D721Med (cell line): Measurements from ENCODE around the gene IBTK.
"Not testable (repeated sequence)": the region's sequence is repeated elsewhere in the genome, so short reads cannot be mapped to it uniquely, and the experiment has no call there.

Experiments
- DNase-seq: peaks from one replicate; pipeline ENCODE4 v3.0.0; 2011; ENCODE audit warnings: low spot score; ENCODE audit not compliant: insufficient read length
- FAIRE-seq: peaks from 2 replicates; lab custom pipeline; 2011; peaks lifted over from hg19 to GRCh38; lab: Jason Lieb, UNC
- TF ChIP-seq, protein P1 (sequence below): IDR thresholded peaks from 2 replicates; pipeline ENCODE4 v1.5.1; 2012; ENCODE audit warnings: mild to moderate bottlenecking, control low read depth; ENCODE audit not compliant: insufficient read depth; ENCODE audit errors: missing control alignments

The IBTK gene

DNA sequence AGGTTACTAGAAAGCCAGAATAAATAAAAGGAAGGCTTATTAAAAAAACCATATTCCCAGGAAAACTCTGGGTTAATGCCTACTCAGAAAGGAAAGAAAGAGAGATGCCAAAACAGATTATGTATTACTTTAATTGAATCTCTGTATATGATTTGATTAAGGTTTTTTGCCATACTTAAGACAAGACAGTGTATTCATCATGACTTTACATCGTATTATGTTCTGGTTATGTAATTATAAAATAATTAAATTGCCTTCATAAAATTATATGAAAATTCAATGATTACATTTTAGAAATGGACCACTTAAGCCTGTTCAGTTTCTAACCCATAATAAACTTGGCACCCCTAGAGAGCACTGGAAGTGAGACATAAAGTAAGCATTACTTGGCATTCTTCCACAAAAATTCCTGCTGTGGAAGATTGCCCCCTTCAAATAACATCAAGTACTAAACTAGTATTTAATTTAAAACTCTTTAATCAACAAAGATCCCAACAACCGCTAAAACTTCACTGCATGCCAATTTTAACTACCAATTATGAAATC, 20.8 kb upstream of the IBTK start:
- TF ChIP-seq, protein P1, sequence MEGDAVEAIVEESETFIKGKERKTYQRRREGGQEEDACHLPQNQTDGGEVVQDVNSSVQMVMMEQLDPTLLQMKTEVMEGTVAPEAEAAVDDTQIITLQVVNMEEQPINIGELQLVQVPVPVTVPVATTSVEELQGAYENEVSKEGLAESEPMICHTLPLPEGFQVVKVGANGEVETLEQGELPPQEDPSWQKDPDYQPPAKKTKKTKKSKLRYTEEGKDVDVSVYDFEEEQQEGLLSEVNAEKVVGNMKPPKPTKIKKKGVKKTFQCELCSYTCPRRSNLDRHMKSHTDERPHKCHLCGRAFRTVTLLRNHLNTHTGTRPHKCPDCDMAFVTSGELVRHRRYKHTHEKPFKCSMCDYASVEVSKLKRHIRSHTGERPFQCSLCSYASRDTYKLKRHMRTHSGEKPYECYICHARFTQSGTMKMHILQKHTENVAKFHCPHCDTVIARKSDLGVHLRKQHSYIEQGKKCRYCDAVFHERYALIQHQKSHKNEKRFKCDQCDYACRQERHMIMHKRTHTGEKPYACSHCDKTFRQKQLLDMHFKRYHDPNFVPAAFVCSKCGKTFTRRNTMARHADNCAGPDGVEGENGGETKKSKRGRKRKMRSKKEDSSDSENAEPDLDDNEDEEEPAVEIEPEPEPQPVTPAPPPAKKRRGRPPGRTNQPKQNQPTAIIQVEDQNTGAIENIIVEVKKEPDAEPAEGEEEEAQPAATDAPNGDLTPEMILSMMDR, result no peak
- DNase-seq (no peak), FAIRE-seq (no peak)

DNA sequence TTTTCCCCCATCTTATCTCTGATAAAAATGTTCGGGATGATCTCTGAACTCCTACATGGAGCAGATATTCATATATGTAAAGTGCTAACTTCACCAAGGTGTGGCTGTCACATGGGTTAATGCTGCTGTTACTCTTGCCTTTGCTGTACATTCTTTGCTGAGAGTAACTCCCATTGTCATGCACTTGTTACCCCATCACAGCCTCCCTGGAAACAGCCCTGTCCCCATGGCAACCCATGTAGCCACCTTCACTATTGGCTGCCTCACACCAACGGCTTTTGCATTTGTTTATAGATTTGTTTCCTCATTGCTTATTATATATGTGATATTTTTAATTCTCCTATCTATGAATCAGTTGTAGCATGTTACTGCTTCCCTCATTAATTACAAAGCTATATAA, 17.3 kb upstream of the IBTK start:
- DNase-seq, result no peak
- TF ChIP-seq, protein P1, result no peak
- FAIRE-seq, result no peak

DNA sequence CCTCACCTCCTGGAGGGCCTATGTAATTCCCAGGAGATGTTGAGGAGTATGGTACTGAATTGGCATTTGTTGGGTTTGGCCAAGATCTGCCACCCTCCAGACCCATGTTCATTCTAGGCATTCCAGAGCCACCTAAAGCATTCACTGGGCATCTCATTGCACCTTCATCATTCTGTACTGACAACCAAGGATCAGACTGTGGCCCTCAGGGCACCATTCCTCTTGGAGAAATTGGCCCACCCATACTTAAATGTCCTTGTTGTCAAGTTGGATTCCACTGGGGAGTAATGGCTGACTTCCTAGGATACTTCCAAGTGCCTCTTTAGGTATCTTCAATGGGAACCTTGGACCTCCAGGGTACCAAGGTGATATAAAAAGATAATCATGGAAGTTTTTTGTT, 16.8 kb upstream of the IBTK start:
- no peak for DNase-seq
- no peak for FAIRE-seq
- TF ChIP-seq, protein P1, result no peak

DNA sequence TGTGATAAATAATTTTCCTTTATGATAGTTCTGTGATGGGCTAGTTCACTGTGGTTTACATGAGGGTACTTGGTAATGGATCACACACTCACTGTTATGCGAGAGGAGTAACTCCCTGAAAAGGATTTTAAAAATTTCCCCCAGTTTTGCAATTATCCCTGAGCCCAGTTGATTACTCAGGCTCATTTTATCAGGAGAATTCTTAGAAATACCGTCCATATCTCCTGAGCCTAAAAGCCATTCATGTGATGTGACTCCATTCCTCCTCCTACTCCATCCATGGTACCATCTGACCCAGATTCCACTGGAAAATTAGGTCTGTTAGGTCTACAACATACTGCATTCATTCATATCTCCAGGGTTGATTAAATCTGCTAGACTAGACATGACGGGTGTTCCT, 16.4 kb upstream of the IBTK start:
- TF ChIP-seq, protein P1, result no peak
- no peak for FAIRE-seq
- DNase-seq, result no peak

DNA sequence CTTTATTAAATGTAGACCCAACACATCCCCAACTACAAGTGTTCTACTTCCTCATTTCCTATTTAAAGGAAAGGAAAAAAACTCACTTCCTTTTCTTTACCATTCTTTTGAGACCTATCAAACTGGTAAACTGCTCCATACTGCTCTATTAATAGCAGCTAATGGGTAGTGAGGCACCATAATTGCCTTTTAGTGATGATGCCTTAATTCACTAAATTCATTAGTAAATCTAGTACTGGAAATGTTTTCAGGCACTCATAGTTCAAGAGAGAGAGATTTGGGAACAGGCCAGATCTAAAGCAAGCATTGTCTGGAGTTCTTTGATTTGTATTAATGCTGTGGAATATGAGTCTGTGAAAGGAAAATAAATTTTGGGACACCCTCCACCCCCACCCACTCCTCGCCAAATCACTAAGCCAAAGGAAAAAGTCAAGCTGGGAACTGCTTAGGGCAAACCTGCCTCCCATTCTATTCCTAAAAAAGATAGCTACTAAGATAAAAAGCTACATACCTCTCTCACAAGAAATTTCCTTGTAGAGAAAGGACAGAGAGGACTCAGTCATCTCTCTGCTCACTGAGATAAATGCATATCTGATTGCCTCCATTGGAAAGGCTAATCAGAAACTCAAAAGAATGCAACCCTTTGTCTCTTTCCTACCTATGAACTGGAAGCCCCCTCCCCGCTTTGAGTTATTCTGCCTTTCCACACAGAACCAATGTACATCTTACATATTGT, 13.6 kb upstream of the IBTK start:
- TF ChIP-seq, protein P1, result no peak
- no peak for FAIRE-seq
- no peak for DNase-seq

DNA sequence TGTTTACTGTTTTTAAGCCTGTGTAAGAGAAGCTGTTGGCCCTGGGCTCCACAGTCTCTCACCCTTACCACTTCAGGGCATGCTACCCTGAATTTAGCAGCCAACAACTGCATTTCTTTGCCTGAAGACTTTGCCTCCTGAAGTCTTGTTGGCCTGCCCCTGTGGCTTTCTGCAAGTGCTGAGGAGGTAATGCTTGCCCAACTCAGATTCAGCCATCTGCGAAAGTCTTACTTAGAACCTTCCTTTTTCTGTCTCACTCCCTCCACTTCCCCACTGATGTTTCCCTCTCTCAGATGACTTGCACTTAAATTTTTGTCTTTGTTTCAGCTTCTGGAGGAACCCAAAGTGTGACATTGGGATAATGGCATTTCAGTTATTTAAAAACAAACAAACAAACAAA, 11.8 kb upstream of the IBTK start:
- TF ChIP-seq, protein P1, result no peak
- FAIRE-seq, result no peak
- no peak for DNase-seq

DNA sequence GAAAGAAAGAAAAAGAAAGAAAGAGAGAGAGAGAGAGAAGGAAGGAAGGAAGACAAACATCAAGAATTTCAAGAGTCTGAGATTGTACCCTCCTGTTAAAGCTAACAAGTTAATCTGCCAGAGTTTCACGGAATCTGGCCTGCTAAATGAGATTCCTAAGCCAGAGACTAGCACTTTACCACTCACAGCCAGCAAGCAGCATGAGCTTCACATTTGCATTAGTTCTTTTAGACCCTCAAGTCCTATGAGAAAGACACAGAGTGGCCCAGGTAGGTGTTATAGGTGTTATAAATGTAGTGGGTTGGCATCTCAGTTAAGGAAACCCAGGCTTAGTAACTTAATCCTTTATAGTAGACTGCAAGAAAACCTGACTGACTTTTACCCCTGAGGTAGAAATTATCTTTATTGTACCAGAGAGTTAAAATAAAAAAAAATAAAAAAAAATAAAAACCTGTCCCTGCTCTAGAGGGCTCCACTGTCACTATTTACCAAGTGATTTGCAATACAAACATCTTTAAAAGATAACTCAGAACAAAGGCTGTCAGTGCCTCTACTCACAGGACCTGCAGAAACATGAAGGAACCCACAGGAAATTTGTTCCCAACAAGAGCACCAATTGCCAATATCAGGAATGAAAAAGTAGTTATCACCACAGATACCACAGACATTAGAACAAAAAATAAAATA, 9.7 kb upstream of the IBTK start:
- FAIRE-seq, result no peak
- TF ChIP-seq, protein P1, result no peak
- DNase-seq, result no peak

DNA sequence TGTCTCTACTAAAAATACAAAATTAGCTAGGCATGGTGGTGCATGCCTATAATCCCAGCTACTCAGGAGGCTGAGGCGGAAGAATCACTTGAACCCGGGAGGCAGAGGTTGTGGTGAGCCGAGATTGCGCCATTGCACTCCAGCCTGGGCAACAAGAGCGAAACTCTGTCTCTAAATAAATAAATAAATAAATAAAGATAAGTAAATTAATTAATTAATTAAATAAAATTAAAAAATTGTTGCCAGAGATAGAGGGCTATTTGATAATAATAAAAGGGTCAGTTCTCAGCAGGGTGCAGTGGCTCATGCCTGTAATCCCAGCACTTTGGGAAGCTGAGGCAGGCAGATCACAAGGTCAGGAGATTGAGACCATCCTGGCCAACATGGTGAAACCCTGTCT, 7.2 kb upstream of the IBTK start:
- FAIRE-seq, DNase-seq: not testable (repeated sequence)
